ENCODE results near the gene CTU2.
A peak's percentile ranks its signal among the peaks of the same experiment; 100 is the strongest.
"Not testable (repeated sequence)": the region's sequence is repeated elsewhere in the genome, so short reads cannot be mapped to it uniquely, and the experiment has no call there.

Gene CTU2

GRCh38 chr16:88706229-88706964, at the start of gene CTU2, which contains the start of gene RNF166:
TSS of gene CTU2 (plus strand) at chr16:88706503. CDS start at chr16:88706531, 28 bp downstream.
TSS of gene RNF166 (minus strand) at chr16:88706408. CDS start at chr16:88706325, 83 bp downstream.
- peak; percentile 93 for DNase-seq

- DNase-seq, result no peak
Observed at GRCh38 chr16:88657371-88657770, 48.9 kb upstream of the CTU2 start.

- DNase-seq, result no peak
Observed at GRCh38 chr16:88658714-88659113, 47.6 kb upstream of the CTU2 start.

- DNase-seq, result no peak
Observed at GRCh38 chr16:88659160-88659559, 47.1 kb upstream of the CTU2 start.

GRCh38 chr16:88661468-88661867, 44.8 kb upstream of the CTU2 start:
- no peak for DNase-seq

- DNase-seq, result no peak
Observed at GRCh38 chr16:88662222-88662842, 44.0 kb upstream of the CTU2 start.

- peak; percentile 99 for DNase-seq
Observed at GRCh38 chr16:88662843-88663606, 43.3 kb upstream of the CTU2 start, which contains the start of gene MVD. TSS of gene MVD (minus strand) at chr16:88663091. CDS start at chr16:88663080, 11 bp downstream.

GRCh38 chr16:88665148-88665547, 41.2 kb upstream of the CTU2 start:
- no peak for DNase-seq

- DNase-seq, result no peak
Observed at GRCh38 chr16:88665570-88665969, 40.7 kb upstream of the CTU2 start.

GRCh38 chr16:88667461-88667860, 38.8 kb upstream of the CTU2 start:
- no peak for DNase-seq

- not testable (repeated sequence) for DNase-seq
Observed at GRCh38 chr16:88669493-88669892, 36.8 kb upstream of the CTU2 start.

GRCh38 chr16:88669980-88670379, 36.3 kb upstream of the CTU2 start:
- DNase-seq, result no peak

- DNase-seq, result no peak
Observed at GRCh38 chr16:88671806-88672205, 34.5 kb upstream of the CTU2 start.

GRCh38 chr16:88672776-88673175, 33.5 kb upstream of the CTU2 start:
- DNase-seq, result no peak

GRCh38 chr16:88673716-88674379, 32.5 kb upstream of the CTU2 start:
- no peak for DNase-seq

GRCh38 chr16:88676502-88677242, 29.6 kb upstream of the CTU2 start:
- no peak for DNase-seq

GRCh38 chr16:88677721-88678120, 28.6 kb upstream of the CTU2 start:
- DNase-seq, result no peak

GRCh38 chr16:88678224-88678979, 27.9 kb upstream of the CTU2 start:
- no peak for DNase-seq

- DNase-seq, result no peak
Observed at GRCh38 chr16:88680554-88681083, 25.7 kb upstream of the CTU2 start.

- no peak for DNase-seq
Observed at GRCh38 chr16:88681084-88681680, 25.1 kb upstream of the CTU2 start.

Measured in femur (tissue), 1 donor.